CD4-positive, alpha-beta T cell treated with Interferon alpha-2 for 1 hour (primary cell): ENCODE results near the gene ABHD12.
"Not testable (repeated sequence)": the region's sequence is repeated elsewhere in the genome, so short reads cannot be mapped to it uniquely, and the experiment has no call there.

Experiments
- DNase-seq, 2 donors: peaks; one replicate each; pipeline ENCODE4 v3.0.0-alpha.2; 2020 to 2022

Gene ABHD12

DNA sequence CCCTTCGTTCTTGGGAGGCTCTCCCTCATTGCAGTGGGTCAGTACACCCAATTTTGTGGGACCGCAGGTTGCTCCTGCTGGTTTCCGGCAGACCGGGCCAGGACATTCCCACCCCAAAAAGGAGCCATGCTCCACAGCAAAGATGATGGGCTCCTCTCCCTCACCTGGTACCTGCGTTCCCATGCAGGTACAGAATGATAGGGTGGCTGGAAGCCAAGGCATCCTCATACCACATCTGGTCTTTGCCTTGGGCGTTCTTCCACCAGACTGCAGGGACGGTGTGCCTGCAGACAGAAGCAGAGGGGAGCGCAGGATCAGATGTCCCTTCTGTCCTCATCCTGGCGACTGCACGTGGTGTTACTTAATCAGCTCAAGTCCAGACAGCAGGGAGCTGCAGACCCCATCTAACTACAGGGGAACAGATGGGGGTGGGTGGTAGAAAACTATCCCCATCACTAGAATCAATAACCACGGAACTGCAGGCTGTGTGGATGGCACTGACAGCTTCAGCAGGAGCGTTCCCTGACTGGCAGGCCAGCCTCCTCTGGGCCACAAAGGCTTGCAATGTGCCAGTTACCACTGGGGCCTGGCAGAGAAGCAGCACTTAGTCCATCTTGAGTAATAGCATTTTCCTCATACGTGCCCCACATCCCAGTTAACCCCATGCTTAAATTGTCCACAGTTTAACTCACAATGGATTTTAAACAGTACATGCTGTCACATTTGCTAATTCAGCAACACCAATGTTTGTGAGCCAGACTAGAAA, 70.4 kb downstream of the ABHD12 start:
- no peak for DNase-seq

DNA sequence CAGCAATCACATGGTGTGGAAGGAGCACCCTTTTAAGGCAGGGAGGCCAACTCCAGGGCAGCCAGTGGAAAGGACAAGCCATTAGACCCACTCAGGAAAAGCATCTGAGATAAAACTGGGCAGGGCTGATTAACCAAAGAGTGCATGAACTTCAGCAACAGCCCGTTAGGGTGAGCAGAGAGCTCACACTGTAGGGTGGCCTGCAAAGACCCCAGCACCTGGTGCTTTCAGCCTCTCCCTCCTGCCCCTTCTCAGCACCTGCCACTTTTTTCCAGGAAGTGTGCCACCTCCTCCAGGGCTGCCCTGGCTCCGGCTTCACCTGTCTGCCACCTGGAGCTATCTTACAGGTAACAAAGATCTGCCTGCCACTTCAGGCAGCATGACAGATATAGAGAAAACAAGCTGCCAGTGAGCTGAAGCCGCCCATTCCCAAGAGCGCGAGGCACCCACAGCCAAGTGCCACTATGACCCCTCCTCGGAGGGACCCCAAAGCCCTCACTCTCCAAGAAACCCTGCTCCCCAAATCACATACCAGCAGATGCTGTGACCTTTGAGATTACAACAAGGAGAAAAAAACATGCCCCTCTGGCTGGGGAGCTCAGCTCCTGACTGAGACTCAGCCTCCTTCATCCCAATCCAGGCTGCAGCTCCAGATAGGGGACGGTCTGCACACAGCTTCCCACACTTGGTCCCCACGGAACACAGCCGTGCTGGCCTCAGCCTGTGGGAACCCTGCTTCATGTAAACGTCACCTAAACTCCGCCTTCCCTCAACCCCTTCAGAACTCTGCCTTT, 71.2 kb downstream of the ABHD12 start:
- no peak for DNase-seq

DNA sequence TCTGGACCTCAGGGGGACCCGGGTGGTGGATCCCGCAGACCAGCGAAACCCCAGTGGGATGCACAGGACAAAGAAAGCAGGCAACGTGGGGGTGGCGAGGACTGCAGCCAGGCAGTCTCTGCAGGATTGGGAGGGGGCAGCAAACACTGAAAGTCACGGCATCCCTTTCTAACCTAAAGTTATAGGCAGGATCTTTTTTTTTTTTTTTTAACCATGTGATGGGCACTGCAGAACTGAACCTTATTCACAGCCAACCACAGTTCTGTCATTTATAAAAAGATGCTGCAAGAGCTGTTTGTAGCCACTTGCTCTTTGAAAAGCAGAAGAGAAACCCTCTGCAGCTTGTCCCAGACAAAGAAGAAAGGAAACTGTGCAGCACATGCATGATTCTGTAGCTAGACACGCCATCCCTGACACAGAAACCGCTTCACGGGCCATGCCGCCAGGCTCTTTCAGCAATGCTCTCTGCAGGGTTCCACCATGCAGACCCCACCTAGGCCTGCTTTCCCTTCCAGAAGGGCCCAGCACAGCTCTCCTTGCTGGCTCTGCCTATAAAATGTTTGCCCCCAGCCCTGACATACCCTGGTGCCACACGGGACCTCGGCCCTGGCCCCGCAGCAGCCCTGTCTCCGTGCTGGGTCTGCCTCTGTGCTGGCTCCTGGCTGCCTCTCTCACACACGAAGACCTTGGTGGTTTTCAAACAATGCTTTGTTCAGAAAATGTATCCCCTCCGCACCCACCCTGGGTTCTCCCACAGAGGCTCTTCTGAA, 72.0 kb downstream of the ABHD12 start:
- peak in 1 of 2 donors; percentile 32 for DNase-seq

DNA sequence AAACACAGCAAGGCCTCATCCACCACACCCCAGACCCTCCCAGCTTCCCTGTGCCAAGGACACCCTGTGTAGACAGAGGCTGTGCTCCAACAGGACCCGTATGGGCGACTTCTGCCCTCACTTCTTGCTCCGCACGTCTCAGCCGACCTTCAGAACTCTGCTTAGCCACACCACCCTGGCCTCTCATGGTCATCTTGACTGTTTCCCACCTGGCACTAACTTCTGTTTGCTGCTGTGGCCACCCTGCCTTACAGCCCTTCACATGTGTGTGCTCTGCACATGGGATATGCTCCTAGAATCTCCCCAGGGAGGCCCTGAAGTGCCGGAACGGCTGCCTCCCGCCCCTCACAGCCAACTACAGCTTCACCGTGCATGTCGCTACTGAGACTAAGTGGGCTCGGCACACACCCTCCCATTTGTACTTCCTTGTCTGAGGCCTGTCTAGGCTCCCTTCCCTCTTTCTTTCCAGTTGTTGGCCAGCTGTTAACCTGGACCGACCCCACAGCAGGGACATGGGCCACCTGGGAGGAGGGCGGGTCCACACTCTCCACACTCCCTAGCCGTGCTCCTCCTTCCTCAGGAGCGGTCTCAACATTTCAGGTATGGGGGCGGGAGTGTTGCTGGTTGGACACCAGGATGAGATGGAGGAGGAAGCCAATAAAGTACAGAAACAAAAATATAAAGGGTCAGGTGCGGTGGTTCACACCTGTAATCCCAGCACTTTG, 73.1 kb downstream of the ABHD12 start:
- DNase-seq, result no peak

DNA sequence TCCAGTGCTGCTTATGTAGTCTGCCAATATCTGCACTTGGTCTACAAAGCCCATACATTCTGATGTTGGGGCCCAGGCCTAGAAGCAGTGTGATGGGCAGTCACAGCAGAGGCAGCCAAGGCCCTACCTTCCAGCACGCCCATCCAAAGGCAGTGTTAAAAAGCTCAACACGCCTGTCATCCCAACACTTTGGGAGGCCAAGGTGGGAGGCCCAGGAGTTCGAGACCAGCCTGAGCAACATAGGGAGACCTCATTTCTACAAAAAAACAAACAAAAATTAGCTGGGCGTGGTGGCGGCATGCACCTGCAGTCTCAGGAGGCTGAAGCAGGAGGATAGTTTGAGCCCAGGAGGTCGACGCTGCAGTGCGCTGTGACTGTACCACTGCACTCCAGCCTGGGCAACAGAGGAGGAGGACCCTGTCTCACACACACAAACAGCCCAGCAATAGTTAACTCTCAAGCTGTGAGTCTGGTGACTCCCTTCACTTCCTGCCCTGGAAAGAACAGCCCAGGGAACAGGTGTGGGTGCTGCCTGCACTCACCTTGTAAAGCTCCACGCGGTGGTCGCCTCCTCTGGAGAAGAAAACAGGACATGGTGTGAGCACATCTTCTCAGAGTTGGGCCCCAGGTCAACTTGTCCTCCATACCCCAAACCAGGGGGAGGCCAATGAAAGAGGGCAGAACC, 74.0 kb downstream of the ABHD12 start:
- no peak for DNase-seq

DNA sequence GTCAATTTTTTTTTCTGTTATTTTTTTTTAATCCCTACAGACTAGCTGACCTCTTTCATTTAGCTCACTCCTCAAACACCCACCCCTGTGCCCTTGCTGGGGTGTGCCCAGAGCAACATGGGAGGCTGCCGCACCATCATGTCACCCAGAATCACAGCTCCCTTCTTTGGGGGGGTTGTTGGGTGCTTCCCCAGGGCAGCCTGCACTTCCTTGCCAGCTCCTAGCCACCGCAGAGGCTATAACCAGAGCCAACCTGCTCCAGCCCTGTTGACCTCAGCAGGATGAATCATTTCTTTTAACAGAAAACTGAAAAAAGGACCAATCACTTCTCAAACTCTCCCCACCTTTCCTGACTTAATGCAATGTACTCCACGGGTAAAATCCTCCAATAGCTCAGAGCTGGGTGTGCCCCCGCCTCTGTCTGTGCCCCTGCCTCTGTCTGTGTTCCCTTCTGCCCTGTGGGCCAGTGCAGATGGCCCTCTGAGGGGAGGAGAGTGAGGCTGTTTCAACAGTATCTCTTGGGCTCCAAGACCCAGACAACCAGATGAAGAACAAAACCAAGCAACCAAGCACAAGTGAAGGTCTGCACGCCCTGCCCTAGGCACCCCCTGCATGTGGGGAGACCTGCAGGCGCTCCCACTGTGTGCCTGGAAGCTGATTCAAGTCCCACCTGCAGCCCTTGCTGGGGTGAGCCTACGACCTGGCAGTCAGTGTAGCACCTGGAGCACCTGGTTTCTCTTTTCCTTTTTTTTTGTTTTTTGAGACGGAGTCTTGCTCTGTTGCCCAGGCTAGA, 75.0 kb downstream of the ABHD12 start:
- DNase-seq, result no peak

DNA sequence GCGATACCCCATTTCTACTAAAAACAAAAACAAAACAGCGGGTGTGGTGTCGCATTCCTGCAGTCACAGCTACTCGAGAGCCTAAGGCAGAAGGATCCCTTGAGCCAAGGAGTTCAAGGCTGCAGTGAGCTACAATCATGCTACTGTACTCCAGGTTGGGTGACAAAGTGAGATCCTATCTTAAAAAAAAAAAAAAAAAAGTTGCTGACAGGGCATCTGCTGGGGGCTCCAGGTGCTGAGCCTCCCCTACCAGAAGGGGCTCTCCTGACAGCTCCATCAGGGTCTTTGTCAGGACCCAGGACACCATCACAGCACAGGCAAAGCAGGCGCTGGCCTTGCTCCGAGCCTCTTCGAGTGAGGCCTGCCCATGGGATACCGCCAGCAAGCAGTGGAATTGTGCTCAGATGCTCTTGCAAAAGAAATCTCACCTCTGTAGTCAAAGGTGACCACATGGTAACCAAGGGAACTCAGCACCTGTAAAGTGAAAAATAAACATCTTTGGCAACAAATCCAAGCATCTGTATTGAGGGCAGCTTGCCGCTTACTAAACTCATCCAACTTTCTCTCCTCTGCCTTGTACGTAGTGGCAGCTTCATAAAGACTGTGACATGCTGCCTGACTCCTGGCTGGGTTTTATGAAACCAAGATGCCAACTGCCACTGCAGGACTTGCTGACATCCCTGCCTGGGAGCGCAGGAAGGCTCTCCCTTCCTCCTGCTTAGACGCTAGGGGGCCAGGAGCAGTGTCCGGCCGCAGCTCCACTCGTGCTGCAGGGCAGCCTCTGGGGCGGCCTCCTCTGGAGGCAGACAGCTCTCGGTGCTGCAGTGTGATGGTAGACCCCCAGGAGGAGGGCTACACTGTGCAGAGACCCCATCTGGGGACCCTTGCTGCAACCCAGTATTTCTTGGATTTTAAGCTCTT, 75.9 kb downstream of the ABHD12 start:
- no peak for DNase-seq

DNA sequence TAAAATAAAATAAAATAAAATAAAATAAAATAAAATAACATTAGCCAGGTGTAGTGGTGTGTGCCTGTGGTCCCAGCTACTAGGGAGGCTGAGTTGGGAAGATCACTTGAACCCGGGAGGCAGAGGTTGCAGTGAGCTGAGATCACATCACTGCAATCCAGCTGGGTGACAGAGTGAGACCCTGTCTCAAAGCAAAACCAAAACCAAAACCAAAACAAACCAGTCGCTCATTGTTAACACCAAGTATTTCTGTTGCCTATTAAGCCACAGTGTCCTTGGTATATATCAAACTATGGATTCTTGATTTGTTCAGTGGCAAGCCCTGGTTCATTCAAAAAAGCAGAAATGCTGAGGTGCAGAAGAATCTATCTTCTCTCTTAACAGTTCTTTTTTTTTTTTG, 77.0 kb downstream of the ABHD12 start:
- no peak for DNase-seq

DNA sequence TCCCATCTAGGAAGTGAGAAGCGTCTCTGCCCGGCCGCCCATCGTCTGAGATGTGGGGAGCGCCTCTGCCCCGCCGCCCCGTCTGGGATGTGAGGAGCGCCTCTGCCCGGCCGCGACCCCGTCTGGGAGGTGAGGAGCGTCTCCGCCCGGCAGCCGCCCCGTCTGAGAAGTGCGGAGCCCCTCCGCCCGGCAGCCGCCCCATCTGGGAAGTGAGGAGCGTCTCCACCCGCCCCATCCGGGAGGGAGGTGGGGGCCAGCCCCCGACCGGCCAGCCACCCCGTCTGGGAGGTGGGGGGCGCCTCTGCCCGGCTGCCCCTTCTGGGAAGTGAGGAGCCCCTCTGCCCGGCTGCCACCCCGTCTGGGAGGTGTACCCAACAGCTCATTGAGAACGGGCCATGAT, 77.9 kb downstream of the ABHD12 start:
- not testable (repeated sequence) for DNase-seq

DNA sequence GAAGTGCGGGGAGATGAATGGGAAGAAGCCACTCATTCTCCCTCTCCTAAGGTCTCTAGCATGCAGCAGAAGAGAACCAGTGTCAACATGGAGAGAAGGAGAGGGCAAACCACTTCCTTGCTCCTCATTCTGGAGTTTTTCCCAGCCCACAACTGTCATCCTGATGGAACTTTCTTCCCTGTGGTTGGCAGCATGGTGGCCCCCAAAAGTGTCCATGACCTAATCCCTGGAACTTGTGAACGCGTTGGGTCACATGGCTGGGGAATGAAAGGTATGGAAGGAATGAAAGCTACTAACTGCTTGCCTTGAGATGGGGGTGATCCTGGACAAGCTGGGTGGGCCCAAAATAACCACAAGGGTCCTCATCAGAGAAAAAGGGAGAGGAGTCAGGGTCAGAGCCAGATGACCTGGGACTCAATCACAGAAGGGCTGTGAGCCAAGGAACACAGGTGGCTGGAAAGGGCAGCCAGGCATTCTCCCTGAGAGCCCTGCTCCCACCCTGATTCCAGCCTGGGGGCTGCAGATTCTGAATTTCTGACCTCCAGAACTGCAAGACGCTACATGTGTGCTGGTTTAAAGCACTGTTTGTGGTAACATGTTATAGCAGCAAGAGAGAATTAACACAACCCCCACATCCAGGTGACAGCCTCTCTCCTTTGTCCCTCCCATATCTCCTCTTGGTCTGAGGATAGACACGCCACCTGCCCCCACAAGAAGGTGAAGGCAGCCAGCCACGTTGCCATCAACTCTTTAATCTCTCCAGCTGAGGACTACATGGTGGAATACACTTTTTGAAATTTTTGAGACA, 79.5 kb downstream of the ABHD12 start:
- DNase-seq, result no peak

DNA sequence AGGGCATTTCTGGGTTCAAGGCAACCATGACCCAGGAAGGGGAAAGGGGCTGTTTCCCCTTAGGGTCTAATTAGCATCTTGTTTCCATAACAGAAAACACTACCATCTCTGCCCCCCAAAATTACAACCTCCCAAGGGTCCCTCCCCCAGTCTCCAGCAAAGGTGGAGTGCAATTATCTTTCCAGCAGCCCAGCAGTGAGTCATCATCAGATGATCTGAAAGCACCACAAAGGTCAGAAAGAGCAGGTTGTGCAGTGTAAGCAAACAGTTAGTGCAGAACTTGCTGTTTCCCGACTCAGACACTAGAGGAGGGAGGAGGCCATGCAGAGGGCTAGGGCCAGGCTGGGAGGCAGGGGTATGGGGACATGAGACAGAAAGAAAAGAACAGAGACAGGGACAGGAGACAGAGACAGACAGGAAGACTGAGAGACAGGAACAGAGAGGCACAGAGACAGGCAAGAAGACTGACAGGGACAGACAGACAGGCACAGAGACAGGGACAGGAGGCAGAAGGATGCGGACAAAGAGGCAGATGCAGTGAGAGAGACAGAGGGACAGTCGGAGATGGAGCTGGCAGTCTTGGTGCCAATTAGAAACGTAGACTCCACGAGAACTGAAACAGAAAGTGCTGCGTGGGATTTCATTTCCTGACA, 80.2 kb downstream of the ABHD12 start:
- DNase-seq, result peak; percentile 52

DNA sequence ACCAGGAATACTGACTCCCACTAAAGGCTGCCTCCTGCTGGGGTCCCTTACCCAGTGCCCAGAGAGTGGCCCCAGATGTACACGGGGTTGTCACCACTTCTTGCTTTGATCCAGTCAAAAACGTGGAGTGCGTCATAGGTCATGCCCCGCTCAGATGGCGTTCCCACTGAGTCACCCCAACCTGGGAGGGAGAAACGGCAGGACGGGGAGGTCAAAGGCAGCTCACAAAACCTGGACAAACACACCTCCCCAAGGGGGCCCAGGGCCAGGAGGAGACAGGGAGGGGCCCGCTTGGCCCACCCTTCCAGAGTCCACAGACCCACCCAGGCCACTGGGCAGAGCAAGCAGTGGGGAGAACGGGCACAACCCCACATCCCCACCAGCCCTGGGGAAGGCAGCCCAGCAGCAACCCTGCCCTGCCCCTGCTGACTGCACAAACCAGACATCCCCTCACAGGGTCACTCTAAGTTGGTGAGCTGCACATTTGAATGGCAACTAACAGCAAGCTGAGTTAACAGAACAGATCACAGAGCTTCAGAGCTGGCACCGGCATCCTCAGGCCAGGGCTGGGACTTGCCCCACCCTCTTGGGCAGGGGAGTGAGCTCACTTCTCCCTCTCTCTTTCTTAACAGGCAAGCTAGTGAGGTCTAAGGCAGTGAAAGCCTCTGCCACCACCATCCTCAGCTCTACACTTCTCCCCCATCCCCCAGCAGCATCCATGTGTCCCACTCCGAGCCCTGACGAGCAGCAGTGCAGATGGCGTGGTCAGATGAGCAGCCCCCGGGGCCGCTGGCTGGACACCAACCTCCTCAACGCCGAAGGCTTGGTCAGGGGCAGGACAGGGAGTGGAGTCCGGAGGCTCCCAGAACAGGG, 81.0 kb downstream of the ABHD12 start:
- no peak for DNase-seq

DNA sequence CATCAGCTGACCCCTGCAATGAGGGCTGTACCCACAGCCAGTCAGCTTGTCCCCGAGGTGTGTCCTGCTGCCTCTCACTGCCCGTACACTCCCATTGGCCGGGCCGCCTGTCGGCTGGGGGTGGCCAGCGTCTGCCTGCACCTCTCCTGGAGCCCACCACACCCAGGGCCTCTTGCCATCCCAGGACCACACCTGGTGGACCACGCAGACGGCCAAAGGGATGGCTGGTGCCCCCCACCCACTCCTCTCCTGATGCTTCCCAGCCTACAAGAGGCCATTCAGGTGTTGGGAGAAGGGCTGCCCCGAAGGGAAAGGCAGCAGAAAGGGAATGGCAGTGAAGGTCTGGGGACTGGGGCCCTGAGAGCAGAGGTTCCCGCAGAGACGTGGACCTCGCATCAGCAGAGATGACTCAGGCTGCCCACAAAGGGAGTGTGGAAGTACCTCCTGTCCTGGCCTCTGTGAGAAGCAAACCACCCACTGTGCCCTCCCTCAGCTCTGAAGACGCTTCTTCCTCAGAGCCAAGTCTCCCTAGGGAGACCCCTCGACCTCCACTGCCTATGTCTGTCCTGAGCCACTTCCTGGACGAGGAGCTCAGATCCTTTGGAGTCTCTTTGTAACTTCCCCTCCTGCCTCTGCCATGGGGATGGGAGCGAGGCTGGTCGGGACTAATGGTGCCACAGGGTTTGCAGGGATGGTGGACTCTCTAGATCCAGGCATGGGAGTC, 81.8 kb downstream of the ABHD12 start:
- no peak for DNase-seq

DNA sequence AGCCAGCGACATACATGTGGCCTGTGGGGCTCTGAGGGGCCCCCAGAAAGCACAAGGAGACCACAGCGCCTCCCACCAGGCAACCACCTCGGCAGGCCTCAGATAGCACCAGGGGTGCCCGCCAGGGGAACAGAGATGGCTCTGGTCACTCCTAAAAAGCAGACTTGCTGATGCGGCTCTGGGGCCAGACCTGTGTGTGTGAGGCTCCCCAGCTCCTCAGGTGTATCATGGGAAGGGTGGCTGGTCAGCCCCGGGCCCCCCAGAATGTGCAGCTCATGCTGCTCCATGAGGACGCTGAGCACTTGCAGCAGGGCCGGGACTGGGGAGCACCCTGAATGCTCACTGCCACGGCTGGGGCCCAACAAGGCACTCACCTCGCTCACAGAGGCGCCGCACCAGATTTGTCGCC, 82.5 kb downstream of the ABHD12 start:
- no peak for DNase-seq

DNA sequence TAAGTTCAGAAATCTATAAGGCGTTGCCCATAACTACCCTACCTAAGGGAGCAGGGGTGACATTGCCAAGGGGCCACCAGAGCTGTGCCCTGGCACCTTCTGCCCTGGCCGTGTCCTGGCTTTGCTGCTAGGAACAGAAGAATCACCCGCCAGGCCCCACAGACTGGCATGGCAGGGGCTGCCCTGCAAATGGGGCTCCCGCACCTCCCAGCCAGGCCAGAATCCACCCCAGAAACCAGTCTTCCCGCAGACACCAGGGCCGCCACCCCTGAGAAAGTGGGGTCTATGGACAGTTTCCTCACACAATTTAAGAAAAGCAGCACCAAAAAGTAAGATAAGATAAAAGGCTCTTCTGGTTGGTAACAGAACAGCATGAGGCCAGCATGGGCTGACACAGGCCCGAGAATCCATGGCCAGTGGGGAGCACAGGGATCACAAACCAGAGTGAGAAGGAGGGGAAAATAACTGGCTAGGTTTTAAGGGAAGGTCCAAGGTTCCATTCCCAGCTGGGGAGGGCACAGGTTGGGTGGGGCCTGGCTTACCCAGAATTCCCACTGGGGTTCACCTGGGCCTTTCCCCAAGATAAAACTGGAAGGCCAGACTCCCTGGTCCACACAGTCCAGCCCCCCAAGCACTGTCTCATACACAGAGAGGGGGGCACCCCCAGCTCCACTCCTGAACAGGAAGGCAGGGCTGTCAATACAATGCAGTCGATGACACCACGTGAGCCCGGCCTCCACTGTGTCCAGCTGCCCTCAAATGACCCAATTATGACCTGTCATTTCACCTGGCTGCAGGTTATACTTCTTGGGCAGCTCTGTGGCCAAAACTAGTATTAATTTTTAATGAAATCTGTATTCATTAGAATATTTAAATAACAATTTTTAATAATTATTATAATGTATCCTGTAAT, 83.4 kb downstream of the ABHD12 start:
- no peak for DNase-seq

DNA sequence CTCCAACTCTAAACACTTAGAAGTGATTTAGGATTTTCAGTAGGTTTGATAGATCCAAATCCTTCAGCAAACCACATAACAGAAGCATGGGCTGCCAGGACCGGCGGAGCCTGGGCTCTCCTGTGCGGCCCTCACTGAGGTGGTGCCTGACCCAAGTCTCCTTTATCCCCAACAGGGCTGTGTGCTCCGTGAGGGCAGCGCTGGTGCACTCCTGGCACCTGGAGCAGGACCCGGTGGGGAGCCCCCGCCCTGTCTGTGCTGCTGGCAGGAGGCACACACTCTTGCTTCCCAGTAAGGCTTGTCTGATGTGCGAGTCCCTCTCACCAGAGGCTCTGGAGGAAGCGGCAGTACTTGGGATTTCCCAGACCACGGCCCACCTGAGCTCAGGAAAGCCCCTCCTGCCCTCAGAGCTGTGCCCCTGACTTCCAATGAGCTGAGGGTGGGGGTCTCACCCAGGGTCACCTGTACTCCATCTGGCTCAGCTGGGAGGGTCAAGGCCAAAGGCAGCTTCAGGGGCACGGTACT, 86.5 kb downstream of the ABHD12 start:
- no peak for DNase-seq
